ENCODE measurements around the gene LIN7A. TPM values are rescaled to one million over a fixed set of nuclear protein-coding genes. Genes with fewer than 3 reads are reported as not detected.

The LIN7A gene
- total RNA-seq, 1 donor from 2014 or later, result 27.7 TPM

GRCh38 chr12:80781313-80781712, 156.4 kb downstream of the LIN7A start:
- H3K36me3 Mint-ChIP-seq (ENCODE audit: unreplicated experiment), result peaks cover 9% of the 10 kb centered on the region
- DNase-seq (ENCODE audit: extremely low spot score, unreplicated experiment), result no peak
- no peaks in the 10 kb centered on the region for H3K27me3 Mint-ChIP-seq (ENCODE audit: unreplicated experiment)
- TF ChIP-seq CTCF (IDR thresholded peaks at IDR 0.05), result no peak
- peaks cover 13% of the 10 kb centered on the region for H3K9me3 Mint-ChIP-seq (ENCODE audit: unreplicated experiment)
- peaks cover 20% of the 10 kb centered on the region for H3K4me1 Mint-ChIP-seq (ENCODE audit: unreplicated experiment)
- H3K4me3 Mint-ChIP-seq (ENCODE audit: unreplicated experiment), result no peak overlapping the region
- no peak overlapping the region for H3K27ac Mint-ChIP-seq (ENCODE audit: unreplicated experiment)

GRCh38 chr12:80780746-80781145, 157.0 kb downstream of the LIN7A start:
- no peak overlapping the region for H3K4me3 Mint-ChIP-seq (ENCODE audit: unreplicated experiment)
- TF ChIP-seq CTCF (IDR thresholded peaks at IDR 0.05), result no peak
- H3K9me3 Mint-ChIP-seq (ENCODE audit: unreplicated experiment), result peaks cover 18% of the 10 kb centered on the region
- no peak for DNase-seq (ENCODE audit: extremely low spot score, unreplicated experiment)
- peaks cover 20% of the 10 kb centered on the region for H3K4me1 Mint-ChIP-seq (ENCODE audit: unreplicated experiment)
- no peak overlapping the region for H3K27ac Mint-ChIP-seq (ENCODE audit: unreplicated experiment)
- H3K27me3 Mint-ChIP-seq (ENCODE audit: unreplicated experiment), result no peaks in the 10 kb centered on the region
- peaks cover 9% of the 10 kb centered on the region for H3K36me3 Mint-ChIP-seq (ENCODE audit: unreplicated experiment)

GRCh38 chr12:80778005-80778541, 159.7 kb downstream of the LIN7A start:
- Mint-ChIP-seq H3K27me3 (ENCODE audit: unreplicated experiment) (no peaks in the 10 kb centered on the region), H3K27ac (ENCODE audit: unreplicated experiment) (peak overlapping the region; percentile 90), H3K9me3 (ENCODE audit: unreplicated experiment) (peaks cover 30% of the 10 kb centered on the region), H3K4me3 (ENCODE audit: unreplicated experiment) (no peak overlapping the region), H3K36me3 (ENCODE audit: unreplicated experiment) (peaks cover 15% of the 10 kb centered on the region), H3K4me1 (ENCODE audit: unreplicated experiment) (peaks cover 20% of the 10 kb centered on the region)
- DNase-seq (ENCODE audit: extremely low spot score, unreplicated experiment), result no peak
- TF ChIP-seq CTCF (IDR thresholded peaks at IDR 0.05), result no peak

GRCh38 chr12:80777587-80777986, 160.1 kb downstream of the LIN7A start:
- Mint-ChIP-seq H3K27ac (ENCODE audit: unreplicated experiment) (peak overlapping the region; percentile 90), H3K36me3 (ENCODE audit: unreplicated experiment) (peaks cover 18% of the 10 kb centered on the region), H3K4me3 (ENCODE audit: unreplicated experiment) (no peak overlapping the region), H3K27me3 (ENCODE audit: unreplicated experiment) (no peaks in the 10 kb centered on the region), H3K4me1 (ENCODE audit: unreplicated experiment) (peaks cover 20% of the 10 kb centered on the region), H3K9me3 (ENCODE audit: unreplicated experiment) (peaks cover 34% of the 10 kb centered on the region)
- no peak for DNase-seq (ENCODE audit: extremely low spot score, unreplicated experiment)
- TF ChIP-seq CTCF (IDR thresholded peaks at IDR 0.05), result no peak

- peaks cover 20% of the 10 kb centered on the region for H3K4me1 Mint-ChIP-seq (ENCODE audit: unreplicated experiment)
- no peaks in the 10 kb centered on the region for H3K27me3 Mint-ChIP-seq (ENCODE audit: unreplicated experiment)
- H3K9me3 Mint-ChIP-seq (ENCODE audit: unreplicated experiment), result peaks cover 35% of the 10 kb centered on the region
- TF ChIP-seq CTCF (IDR thresholded peaks at IDR 0.05), result no peak
- H3K27ac Mint-ChIP-seq (ENCODE audit: unreplicated experiment), result peak overlapping the region; percentile 90
- peaks cover 20% of the 10 kb centered on the region for H3K36me3 Mint-ChIP-seq (ENCODE audit: unreplicated experiment)
- no peak overlapping the region for H3K4me3 Mint-ChIP-seq (ENCODE audit: unreplicated experiment)
- no peak for DNase-seq (ENCODE audit: extremely low spot score, unreplicated experiment)
Measured at GRCh38 chr12:80776706-80777105, 161.0 kb downstream of the LIN7A start.

Measured in osteocyte (in vitro differentiated cells).